ENCODE measurements around the gene HBB.

HBB gene

DNA sequence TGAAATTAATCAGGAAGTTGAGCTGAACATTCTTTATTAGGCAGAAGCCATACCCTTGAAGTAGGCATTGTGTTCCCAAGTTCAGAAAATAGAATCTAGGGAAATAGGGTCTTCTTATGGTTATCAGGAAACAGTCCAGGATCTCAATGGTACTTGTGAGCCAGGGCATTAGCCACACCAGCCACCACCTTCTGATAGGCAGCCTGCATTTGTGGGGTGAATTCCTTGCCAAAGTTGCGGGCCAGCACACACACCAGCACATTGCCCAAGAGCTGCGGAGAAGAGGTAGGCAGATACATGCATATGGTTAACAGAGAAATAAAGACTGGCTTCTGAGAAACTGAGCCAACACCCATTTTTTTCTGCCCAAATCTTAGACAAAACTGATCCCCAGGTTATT is 6.0 kb upstream of the HBB start:
- Histone ChIP-seq H3K9me3 (ENCODE audit: control insufficient read depth, low read depth, low read length) (no peaks in the 10 kb centered on the region), H3K27me3 (ENCODE audit: control insufficient read depth, insufficient read depth, low read length) (no peaks in the 10 kb centered on the region), H3K27ac (ENCODE audit: low read length) (no peak overlapping the region), H3K9ac (ENCODE audit: low read length) (no peak overlapping the region), H3K4me1 (ENCODE audit: control insufficient read depth, low read depth, low read length) (no peaks in the 10 kb centered on the region), H3K36me3 (ENCODE audit: control insufficient read depth, low read depth, low read length) (no peaks in the 10 kb centered on the region), H3K4me3 (ENCODE audit: low read length) (no peak overlapping the region)

DNA sequence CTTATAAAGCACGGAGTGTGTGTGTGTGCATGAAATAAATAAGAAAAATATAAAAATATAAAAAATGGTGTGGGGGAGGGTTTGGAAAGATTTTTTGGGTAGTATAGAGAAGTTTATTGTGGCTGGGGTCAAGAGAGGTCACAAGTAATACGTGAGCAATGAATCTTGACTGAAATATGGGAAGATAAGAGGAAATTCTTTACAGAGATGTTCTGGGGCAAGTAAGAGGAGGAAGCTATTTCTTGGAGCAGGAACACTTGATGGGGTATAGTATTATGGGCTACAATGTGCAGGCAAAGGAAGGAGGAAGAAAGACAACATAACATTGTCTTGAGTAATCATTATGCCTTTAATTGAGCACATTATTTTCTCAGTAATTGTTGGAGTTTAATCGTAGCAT is 5.3 kb upstream of the HBB start:
- H3K27me3 ChIP-seq (ENCODE audit: control insufficient read depth, insufficient read depth, low read length): no peaks in the 10 kb centered on the region
- H3K36me3 ChIP-seq (ENCODE audit: control insufficient read depth, low read depth, low read length): no peaks in the 10 kb centered on the region
- no peak overlapping the region for H3K4me3 ChIP-seq (ENCODE audit: low read length)
- H3K9ac ChIP-seq (ENCODE audit: low read length): no peak overlapping the region
- H3K9me3 ChIP-seq (ENCODE audit: control insufficient read depth, low read depth, low read length): no peaks in the 10 kb centered on the region
- H3K27ac ChIP-seq (ENCODE audit: low read length): no peak overlapping the region
- no peaks in the 10 kb centered on the region for H3K4me1 ChIP-seq (ENCODE audit: control insufficient read depth, low read depth, low read length)

GRCh38 chr11:5231111-5231510 is 4.2 kb upstream of the HBB start:
- Histone ChIP-seq H3K27me3 (ENCODE audit: control insufficient read depth, insufficient read depth, low read length) (no peaks in the 10 kb centered on the region), H3K4me1 (ENCODE audit: control insufficient read depth, low read depth, low read length) (no peaks in the 10 kb centered on the region), H3K9ac (ENCODE audit: low read length) (no peak overlapping the region), H3K9me3 (ENCODE audit: control insufficient read depth, low read depth, low read length) (no peaks in the 10 kb centered on the region), H3K4me3 (ENCODE audit: low read length) (no peak overlapping the region), H3K36me3 (ENCODE audit: control insufficient read depth, low read depth, low read length) (no peaks in the 10 kb centered on the region), H3K27ac (ENCODE audit: low read length) (no peak overlapping the region)

DNA sequence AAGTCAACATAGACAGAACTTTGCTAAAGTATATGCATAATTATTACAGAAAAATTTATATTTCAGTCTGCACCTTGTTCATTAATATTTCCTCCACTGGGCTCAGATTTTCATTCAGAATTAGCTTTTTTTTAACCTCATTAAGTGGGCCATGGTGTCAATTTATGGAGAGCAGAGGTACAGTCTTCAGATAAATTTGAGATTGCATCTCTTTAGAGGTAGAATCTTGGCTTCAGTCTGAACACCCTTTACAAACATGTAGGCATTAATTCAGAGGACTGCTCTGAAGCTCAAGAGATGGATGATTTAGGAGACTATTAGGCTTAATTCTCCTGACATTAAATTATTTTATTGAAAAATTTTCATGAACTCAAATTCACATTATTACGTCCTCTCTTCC is 3.4 kb upstream of the HBB start:
- Histone ChIP-seq H3K9ac (ENCODE audit: low read length) (no peak overlapping the region), H3K36me3 (ENCODE audit: control insufficient read depth, low read depth, low read length) (no peaks in the 10 kb centered on the region), H3K27ac (ENCODE audit: low read length) (no peak overlapping the region), H3K4me1 (ENCODE audit: control insufficient read depth, low read depth, low read length) (no peaks in the 10 kb centered on the region), H3K4me3 (ENCODE audit: low read length) (no peak overlapping the region), H3K9me3 (ENCODE audit: control insufficient read depth, low read depth, low read length) (no peaks in the 10 kb centered on the region), H3K27me3 (ENCODE audit: control insufficient read depth, insufficient read depth, low read length) (no peaks in the 10 kb centered on the region)

DNA sequence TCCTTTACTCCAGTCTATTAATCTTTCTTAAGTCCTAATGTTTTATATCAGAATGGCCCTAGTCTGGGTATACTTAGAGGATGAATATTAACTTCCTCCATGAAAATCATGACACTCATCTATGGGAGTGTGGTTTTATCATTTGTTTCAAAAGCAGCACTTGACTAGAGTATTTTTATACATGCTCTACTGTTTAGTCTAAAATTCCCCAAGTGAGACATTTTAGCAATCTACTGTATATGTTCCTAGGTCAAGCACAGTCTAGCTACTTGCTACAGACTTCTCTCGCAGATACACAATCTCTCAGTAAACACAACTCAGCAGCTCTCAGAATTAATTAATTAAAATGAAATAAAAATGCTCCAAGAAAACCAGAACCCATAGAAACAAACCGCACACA is 2.9 kb upstream of the HBB start:
- H3K4me1 ChIP-seq (ENCODE audit: control insufficient read depth, low read depth, low read length): no peaks in the 10 kb centered on the region
- H3K9me3 ChIP-seq (ENCODE audit: control insufficient read depth, low read depth, low read length): no peaks in the 10 kb centered on the region
- H3K27me3 ChIP-seq (ENCODE audit: control insufficient read depth, insufficient read depth, low read length): no peaks in the 10 kb centered on the region
- no peak overlapping the region for H3K27ac ChIP-seq (ENCODE audit: low read length)
- H3K4me3 ChIP-seq (ENCODE audit: low read length): no peak overlapping the region
- no peak overlapping the region for H3K9ac ChIP-seq (ENCODE audit: low read length)
- no peaks in the 10 kb centered on the region for H3K36me3 ChIP-seq (ENCODE audit: control insufficient read depth, low read depth, low read length)

DNA sequence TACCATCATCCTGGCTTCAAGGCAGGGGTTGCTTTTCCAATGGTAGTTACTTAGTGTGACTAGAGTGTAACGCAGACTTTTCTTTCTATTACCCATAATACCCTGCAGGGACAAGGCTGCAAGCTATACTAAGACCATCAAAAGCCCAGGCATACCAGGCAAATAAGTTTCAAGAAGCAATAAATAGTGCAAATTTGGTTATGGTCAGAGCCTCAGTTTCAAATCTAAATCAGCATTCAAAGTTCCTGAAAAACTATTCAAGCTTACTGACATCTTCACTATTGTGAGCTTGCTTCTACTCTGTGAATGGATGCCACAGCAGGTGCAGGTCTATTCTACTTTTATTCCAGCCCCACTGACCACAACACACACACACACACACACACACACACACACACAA is 2.5 kb upstream of the HBB start:
- Histone ChIP-seq H3K27ac (ENCODE audit: low read length) (no peak overlapping the region), H3K4me3 (ENCODE audit: low read length) (no peak overlapping the region), H3K27me3 (ENCODE audit: control insufficient read depth, insufficient read depth, low read length) (no peaks in the 10 kb centered on the region), H3K4me1 (ENCODE audit: control insufficient read depth, low read depth, low read length) (no peaks in the 10 kb centered on the region), H3K36me3 (ENCODE audit: control insufficient read depth, low read depth, low read length) (no peaks in the 10 kb centered on the region), H3K9ac (ENCODE audit: low read length) (no peak overlapping the region), H3K9me3 (ENCODE audit: control insufficient read depth, low read depth, low read length) (no peaks in the 10 kb centered on the region)

DNA sequence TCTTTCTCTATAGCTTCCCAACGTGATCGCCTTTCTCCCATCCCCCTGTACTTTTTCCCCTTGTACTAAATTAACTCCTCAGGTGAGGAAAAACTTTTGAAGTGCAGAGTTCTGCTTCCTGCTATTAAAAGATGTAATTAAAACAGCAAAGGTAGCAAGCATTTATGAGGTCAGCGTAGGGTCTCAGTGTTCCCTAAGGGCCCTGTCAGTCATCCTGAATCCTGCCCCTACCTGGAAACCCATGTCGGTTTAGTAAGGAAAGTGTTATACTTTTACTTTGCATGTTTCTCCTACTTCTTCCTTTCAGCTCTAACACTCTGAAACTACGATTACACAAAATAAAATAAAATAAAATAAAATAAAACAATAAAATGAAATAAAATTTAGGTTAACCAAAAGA is 1.3 kb upstream of the HBB start:
- Histone ChIP-seq H3K9ac (ENCODE audit: low read length) (no peak overlapping the region), H3K9me3 (ENCODE audit: control insufficient read depth, low read depth, low read length) (no peaks in the 10 kb centered on the region), H3K27me3 (ENCODE audit: control insufficient read depth, insufficient read depth, low read length) (no peaks in the 10 kb centered on the region), H3K4me1 (ENCODE audit: control insufficient read depth, low read depth, low read length) (no peaks in the 10 kb centered on the region), H3K27ac (ENCODE audit: low read length) (no peak overlapping the region), H3K36me3 (ENCODE audit: control insufficient read depth, low read depth, low read length) (no peaks in the 10 kb centered on the region), H3K4me3 (ENCODE audit: low read length) (no peak overlapping the region)

GRCh38 chr11:5227681-5228080 is 810 bp upstream of the HBB start:
- Histone ChIP-seq H3K4me3 (ENCODE audit: low read length) (no peak overlapping the region), H3K36me3 (ENCODE audit: control insufficient read depth, low read depth, low read length) (no peaks in the 10 kb centered on the region), H3K27me3 (ENCODE audit: control insufficient read depth, insufficient read depth, low read length) (no peaks in the 10 kb centered on the region), H3K9ac (ENCODE audit: low read length) (no peak overlapping the region), H3K4me1 (ENCODE audit: control insufficient read depth, low read depth, low read length) (no peaks in the 10 kb centered on the region), H3K27ac (ENCODE audit: low read length) (no peak overlapping the region), H3K9me3 (ENCODE audit: control insufficient read depth, low read depth, low read length) (no peaks in the 10 kb centered on the region)

GRCh38 chr11:5225480-5225871 is 1.4 kb downstream of the HBB start:
- Histone ChIP-seq H3K27me3 (ENCODE audit: control insufficient read depth, insufficient read depth, low read length) (no peaks in the 10 kb centered on the region), H3K4me1 (ENCODE audit: control insufficient read depth, low read depth, low read length) (no peaks in the 10 kb centered on the region), H3K9me3 (ENCODE audit: control insufficient read depth, low read depth, low read length) (peaks cover 4% of the 10 kb centered on the region), H3K36me3 (ENCODE audit: control insufficient read depth, low read depth, low read length) (no peaks in the 10 kb centered on the region), H3K4me3 (ENCODE audit: low read length) (no peak overlapping the region), H3K27ac (ENCODE audit: low read length) (no peak overlapping the region), H3K9ac (ENCODE audit: low read length) (no peak overlapping the region)

DNA sequence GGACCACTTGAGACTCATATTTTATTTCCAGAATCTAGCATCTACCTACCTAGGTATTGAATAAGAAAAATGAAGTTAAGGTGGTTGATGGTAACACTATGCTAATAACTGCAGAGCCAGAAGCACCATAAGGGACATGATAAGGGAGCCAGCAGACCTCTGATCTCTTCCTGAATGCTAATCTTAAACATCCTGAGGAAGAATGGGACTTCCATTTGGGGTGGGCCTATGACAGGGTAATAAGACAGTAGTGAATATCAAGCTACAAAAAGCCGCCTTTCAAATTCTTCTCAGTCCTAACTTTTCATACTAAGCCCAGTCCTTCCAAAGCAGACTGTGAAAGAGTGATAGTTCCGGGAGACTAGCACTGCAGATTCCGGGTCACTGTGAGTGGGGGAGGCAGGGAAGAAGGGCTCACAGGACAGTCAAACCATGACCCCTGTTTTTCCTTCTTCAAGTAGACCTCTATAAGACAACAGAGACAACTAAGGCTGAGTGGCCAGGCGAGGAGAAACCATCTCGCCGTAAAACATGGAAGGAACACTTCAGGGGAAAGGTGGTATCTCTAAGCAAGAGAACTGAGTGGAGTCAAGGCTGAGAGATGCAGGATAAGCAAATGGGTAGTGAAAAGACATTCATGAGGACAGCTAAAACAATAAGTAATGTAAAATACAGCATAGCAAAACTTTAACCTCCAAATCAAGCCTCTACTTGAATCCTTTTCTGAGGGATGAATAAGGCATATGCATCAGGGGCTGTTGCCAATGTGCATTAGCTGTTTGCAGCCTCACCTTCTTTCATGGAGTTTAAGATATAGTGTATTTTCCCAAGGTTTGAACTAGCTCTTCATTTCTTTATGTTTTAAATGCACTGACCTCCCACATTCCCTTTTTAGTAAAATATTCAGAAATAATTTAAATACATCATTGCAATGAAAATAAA is 2.1 kb downstream of the HBB start:
- H3K4me3 ChIP-seq (ENCODE audit: low read length): no peak overlapping the region
- no peaks in the 10 kb centered on the region for H3K36me3 ChIP-seq (ENCODE audit: control insufficient read depth, low read depth, low read length)
- H3K4me1 ChIP-seq (ENCODE audit: control insufficient read depth, low read depth, low read length): no peaks in the 10 kb centered on the region
- H3K27me3 ChIP-seq (ENCODE audit: control insufficient read depth, insufficient read depth, low read length): no peaks in the 10 kb centered on the region
- H3K27ac ChIP-seq (ENCODE audit: low read length): no peak overlapping the region
- H3K9me3 ChIP-seq (ENCODE audit: control insufficient read depth, low read depth, low read length): peaks cover 4% of the 10 kb centered on the region
- H3K9ac ChIP-seq (ENCODE audit: low read length): no peak overlapping the region

DNA sequence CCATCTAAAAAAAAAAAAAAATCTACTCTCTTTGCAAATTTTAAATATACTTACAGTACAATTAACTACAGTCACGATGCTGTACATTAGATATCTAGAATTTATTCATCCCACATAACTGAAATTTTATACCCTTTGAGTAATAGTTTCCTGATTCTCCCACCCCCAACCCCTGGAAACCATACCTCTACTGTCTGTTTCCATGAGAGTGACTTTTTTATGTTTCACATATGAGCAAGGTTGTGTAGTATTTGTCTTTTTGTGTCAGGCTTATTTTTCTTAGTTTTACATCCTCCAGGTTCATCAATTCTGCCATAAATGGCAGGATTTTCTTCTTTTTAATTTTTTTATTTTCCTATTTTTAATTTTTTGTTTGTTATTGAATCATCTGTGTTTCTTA is 3.2 kb downstream of the HBB start:
- H3K9me3 ChIP-seq (ENCODE audit: control insufficient read depth, low read depth, low read length): peaks cover 4% of the 10 kb centered on the region
- no peak overlapping the region for H3K4me3 ChIP-seq (ENCODE audit: low read length)
- no peak overlapping the region for H3K9ac ChIP-seq (ENCODE audit: low read length)
- H3K27me3 ChIP-seq (ENCODE audit: control insufficient read depth, insufficient read depth, low read length): no peaks in the 10 kb centered on the region
- no peaks in the 10 kb centered on the region for H3K4me1 ChIP-seq (ENCODE audit: control insufficient read depth, low read depth, low read length)
- H3K36me3 ChIP-seq (ENCODE audit: control insufficient read depth, low read depth, low read length): no peaks in the 10 kb centered on the region
- H3K27ac ChIP-seq (ENCODE audit: low read length): no peak overlapping the region

DNA sequence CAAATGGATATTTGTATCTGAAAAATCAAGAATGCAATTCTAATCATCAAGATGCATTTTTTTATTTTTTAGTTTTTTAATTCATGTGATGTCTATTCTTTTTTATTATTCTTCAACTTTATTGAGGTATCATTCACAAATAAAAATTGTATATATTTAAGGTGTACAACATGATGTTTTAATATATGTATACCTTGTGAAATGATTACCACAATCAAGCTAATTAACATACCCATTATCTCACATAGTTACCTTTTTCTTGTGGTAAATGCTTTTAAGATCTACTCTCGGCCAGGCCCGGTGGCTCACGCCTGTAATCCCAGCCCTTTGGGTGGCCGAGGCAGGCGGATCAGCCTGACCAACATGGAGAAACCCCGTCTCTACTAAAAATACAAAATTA is 3.7 kb downstream of the HBB start:
- Histone ChIP-seq H3K27ac (ENCODE audit: low read length) (no peak overlapping the region), H3K27me3 (ENCODE audit: control insufficient read depth, insufficient read depth, low read length) (no peaks in the 10 kb centered on the region), H3K9ac (ENCODE audit: low read length) (no peak overlapping the region), H3K9me3 (ENCODE audit: control insufficient read depth, low read depth, low read length) (peaks cover 4% of the 10 kb centered on the region), H3K36me3 (ENCODE audit: control insufficient read depth, low read depth, low read length) (no peaks in the 10 kb centered on the region), H3K4me3 (ENCODE audit: low read length) (no peak overlapping the region), H3K4me1 (ENCODE audit: control insufficient read depth, low read depth, low read length) (no peaks in the 10 kb centered on the region)
